C4-2B (cell line): ENCODE measurements around the gene IL1RL2.

ENCODE experiments used
- CTCF ChIP-seq: fragments of 450-650 bp; conservative IDR thresholded peaks from 2 replicates; pipeline ENCODE4 v1.5.1; 2017; ENCODE audit warnings: mild to moderate bottlenecking
- ZFX ChIP-seq: fragments of 450-650 bp; IDR thresholded peaks from 2 replicates; pipeline ENCODE4 v1.6.1; 2017

GRCh38 chr2:102253140-102253752 is 66.4 kb downstream of the IL1RL2 start:
- no peak for TF ChIP-seq CTCF
- TF ChIP-seq ZFX = no peak
